ENCODE results near the gene NLRP7.
A peak's percentile ranks its signal among the peaks of the same experiment; 100 is the strongest.
"Not testable (repeated sequence)": the region's sequence is repeated elsewhere in the genome, so short reads cannot be mapped to it uniquely, and the experiment has no call there.

NLRP7 gene

DNA sequence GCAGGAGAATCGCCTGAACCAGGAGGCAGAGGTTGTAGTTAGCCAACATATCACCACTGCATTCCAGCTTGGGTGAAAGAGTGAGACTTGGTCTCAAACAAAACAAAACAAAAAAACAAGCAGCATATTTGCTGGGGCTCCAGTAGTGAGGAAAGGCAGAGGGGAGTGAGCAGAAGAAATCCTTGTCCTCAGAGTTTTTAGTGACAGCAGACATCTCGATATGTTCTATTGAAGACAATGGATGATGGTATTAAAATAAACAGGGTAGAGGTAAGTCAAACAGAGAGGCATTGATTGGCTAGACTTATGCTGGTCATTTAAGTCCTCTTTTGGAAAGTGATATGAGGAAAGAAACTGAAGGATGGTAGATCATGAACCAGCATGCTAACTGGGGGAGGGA lies 19.0 kb downstream of the NLRP7 start:
- no peak for TF ChIP-seq CTCF (IDR thresholded peaks at IDR 0.05; ENCODE audit: borderline replicate concordance, insufficient read depth, low read depth, low read length)
- H3K4me3 ChIP-seq (ENCODE audit: low read depth, low read length): no peak overlapping the region

DNA sequence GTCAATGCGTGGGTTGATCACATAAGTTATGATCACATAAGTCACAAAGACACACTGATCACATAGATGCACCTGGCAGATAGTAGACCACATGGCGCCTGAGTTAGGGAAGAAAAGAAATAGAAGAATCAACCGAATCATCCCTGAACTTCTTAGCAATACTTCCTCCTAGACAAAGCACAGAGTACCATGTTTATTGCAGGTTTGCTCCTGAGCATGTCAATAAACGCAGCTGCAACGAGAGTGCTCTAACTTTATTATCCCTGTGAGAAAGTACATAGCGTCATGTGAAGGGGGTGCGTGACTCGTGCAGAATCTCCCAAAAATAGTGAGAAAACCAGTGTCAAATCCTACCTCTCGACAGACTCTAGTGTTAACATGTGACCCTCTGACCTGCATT lies 24.1 kb downstream of the NLRP7 start:
- H3K4me3 ChIP-seq (ENCODE audit: low read depth, low read length): no peak overlapping the region
- TF ChIP-seq CTCF (IDR thresholded peaks at IDR 0.05; ENCODE audit: borderline replicate concordance, insufficient read depth, low read depth, low read length): no peak

- H3K4me3 ChIP-seq (ENCODE audit: low read depth, low read length): no peak overlapping the region
- TF ChIP-seq CTCF (IDR thresholded peaks at IDR 0.05; ENCODE audit: borderline replicate concordance, insufficient read depth, low read depth, low read length): no peak
These were observed 26.2 kb downstream of the NLRP7 start for GRCh38 chr19:54921082-54921481.

- H3K4me3 ChIP-seq (ENCODE audit: low read depth, low read length): not testable (repeated sequence)
- TF ChIP-seq CTCF (IDR thresholded peaks at IDR 0.05; ENCODE audit: borderline replicate concordance, insufficient read depth, low read depth, low read length): peak; percentile 27; the same call in 1 of the 2 replicates
These were observed 27.4 kb downstream of the NLRP7 start for GRCh38 chr19:54919646-54920563.

DNA sequence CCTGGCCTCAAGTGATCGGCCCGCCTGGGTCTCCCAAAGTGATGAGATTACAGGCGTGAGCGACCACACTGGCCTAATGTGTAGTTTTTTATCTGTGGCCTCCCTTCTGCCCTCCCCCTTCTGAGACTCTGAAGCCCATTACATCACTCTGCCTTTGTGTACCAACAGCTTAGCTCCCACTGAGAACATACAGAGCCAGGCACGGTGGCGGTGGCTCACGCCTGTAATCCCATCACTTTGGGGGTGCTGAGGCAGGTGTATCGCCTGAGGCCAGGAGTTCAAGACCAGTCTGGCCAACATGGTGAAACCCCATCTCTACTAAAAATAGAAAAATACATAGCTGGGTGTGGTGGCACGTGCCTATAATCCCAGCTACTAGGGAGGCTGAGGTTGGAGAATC lies 28.8 kb downstream of the NLRP7 start:
- TF ChIP-seq CTCF (IDR thresholded peaks at IDR 0.05; ENCODE audit: borderline replicate concordance, insufficient read depth, low read depth, low read length): no peak
- H3K4me3 ChIP-seq (ENCODE audit: low read depth, low read length): no peak overlapping the region

DNA sequence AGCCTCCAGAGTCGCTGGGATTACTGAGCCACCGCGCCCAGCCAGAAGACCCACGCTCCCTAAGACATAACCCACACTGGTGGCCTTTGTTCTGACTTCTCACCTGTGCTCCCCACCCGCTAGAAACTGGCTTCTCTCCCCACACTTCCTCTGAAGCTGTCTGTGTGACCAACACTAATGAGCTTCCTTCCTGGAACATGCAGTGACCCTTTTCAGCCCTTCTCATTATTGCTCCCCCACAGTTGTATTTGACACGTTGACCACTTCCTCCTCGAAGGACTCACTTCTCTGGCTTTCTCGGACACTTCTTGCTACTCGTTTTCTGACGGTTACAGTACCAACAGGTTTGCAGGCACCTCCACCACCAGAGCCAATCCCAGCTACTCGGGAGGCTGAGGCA lies 30.5 kb downstream of the NLRP7 start:
- H3K4me3 ChIP-seq (ENCODE audit: low read depth, low read length): no peak overlapping the region
- no peak for TF ChIP-seq CTCF (IDR thresholded peaks at IDR 0.05; ENCODE audit: borderline replicate concordance, insufficient read depth, low read depth, low read length)

GRCh38 chr19:54907899-54908298 lies 39.4 kb downstream of the NLRP7 start:
- H3K4me3 ChIP-seq (ENCODE audit: low read depth, low read length): not testable (repeated sequence)
